ENCODE data around the gene HEPH.

DNA sequence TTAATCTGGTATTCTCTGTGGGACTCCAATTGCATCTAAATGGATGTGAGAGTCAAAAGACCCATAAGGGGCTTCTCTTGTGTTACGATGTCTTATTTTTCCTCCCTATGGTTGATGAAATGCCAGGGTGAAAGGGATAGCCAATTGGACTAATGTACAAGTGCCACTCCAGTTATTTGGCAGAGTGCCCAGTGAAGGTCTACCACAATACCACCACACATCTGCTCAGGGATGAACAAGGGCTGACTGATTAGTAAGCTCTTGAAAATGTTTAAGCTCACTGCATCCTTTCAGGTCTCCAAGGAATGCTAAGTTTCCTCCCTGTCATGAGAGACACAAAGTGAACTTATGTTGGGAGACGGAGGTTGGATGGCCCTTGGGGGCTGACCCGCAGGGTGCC is 57.8 kb downstream of the HEPH start:
- TF ChIP-seq YY1 (IDR thresholded peaks at IDR 0.05; ENCODE audit: insufficient read depth, insufficient read length) (no peak), SUZ12 (IDR thresholded peaks at IDR 0.05; ENCODE audit: extremely low read depth, insufficient read depth, insufficient read length) (no peak)
